NB4 (cell line): ENCODE measurements around the gene ACHE.

Source experiments
- DNase-seq: peaks from one replicate; pipeline ENCODE4 v3.0.0; 2010; ENCODE audit warnings: low read depth
- H3K4me3 ChIP-seq: one replicate; pipeline ENCODE4 v1.5.1; 2011; ENCODE audit warnings: mild to moderate bottlenecking, low read depth, low read length, moderate library complexity
- CTCF ChIP-seq: IDR thresholded peaks from one replicate; pipeline ENCODE4 v1.5.1; 2012; ENCODE audit warnings: low read depth, low read length
- MAX ChIP-seq: IDR thresholded peaks from 2 replicates; pipeline ENCODE4 v1.6.1; 2011; ENCODE audit warnings: low read depth, low read length
- MYC ChIP-seq: IDR thresholded peaks from 2 replicates; pipeline ENCODE4 v1.6.1; 2011; ENCODE audit warnings: low read depth, low read length
- POLR2A ChIP-seq: IDR thresholded peaks from 2 replicates; pipeline ENCODE4 v1.6.1; 2011; ENCODE audit warnings: mild to moderate bottlenecking; ENCODE audit not compliant: insufficient read length; ENCODE audit errors: extremely low read depth

ACHE gene

GRCh38 chr7:100847360-100847759, 48.3 kb downstream of the ACHE start:
- TF ChIP-seq CTCF = no peak
- no peak for TF ChIP-seq POLR2A
- no peak for TF ChIP-seq MYC
- TF ChIP-seq MAX = no peak
- no peak overlapping the region for H3K4me3 ChIP-seq
- no peak for DNase-seq

GRCh38 chr7:100840470-100841100, 55.1 kb downstream of the ACHE start:
- no peak overlapping the region for H3K4me3 ChIP-seq
- no peak for DNase-seq
- TF ChIP-seq POLR2A (no peak), CTCF (no peak), MYC (no peak), MAX (no peak)
